ENCODE data around the gene WDR73. TPM values are rescaled to one million over a fixed set of nuclear protein-coding genes. Genes with fewer than 3 reads are reported as not detected.
"Not testable (repeated sequence)": the region's sequence is repeated elsewhere in the genome, so short reads cannot be mapped to it uniquely, and the experiment has no call there.

WDR73 gene
- total and polyA plus RNA-seq, 2 experiments from 2014 or later: 31.8 to 39.6 TPM

- Histone ChIP-seq H3K36me3 (peaks cover 59% of the 10 kb centered on the region), H3K9me3 (ENCODE audit: low read depth) (no peaks in the 10 kb centered on the region), H3K4me3 (no peak overlapping the region), H3K27ac (no peak overlapping the region), H3K4me1 (ENCODE audit: low read depth) (peaks cover 8% of the 10 kb centered on the region), H3K27me3 (no peaks in the 10 kb centered on the region)
- no peak for DNase-seq (ENCODE audit: low read depth in 1 of 2, low spot score in 1 of 2)
- no peak for TF ChIP-seq CTCF (IDR thresholded peaks at IDR 0.05; ENCODE audit: low read depth, low read length)
These were observed 6.4 kb downstream of the WDR73 start for GRCh38 chr15:84647726-84648125.

- Histone ChIP-seq H3K27me3 (no peaks in the 10 kb centered on the region), H3K27ac (peak overlapping the region; percentile 69), H3K4me1 (ENCODE audit: low read depth) (no peaks in the 10 kb centered on the region), H3K36me3 (peaks cover 75% of the 10 kb centered on the region), H3K9me3 (ENCODE audit: low read depth) (no peaks in the 10 kb centered on the region), H3K4me3 (no peak overlapping the region)
- no peak for TF ChIP-seq CTCF (IDR thresholded peaks at IDR 0.05; ENCODE audit: low read depth, low read length)
- DNase-seq (ENCODE audit: low read depth in 1 of 2, low spot score in 1 of 2): no peak
These were observed 8.1 kb downstream of the WDR73 start for GRCh38 chr15:84645997-84646396.

- H3K27me3 ChIP-seq: no peaks in the 10 kb centered on the region
- H3K9me3 ChIP-seq (ENCODE audit: low read depth): no peaks in the 10 kb centered on the region
- peak overlapping the region; percentile 69 for H3K27ac ChIP-seq
- no peak for DNase-seq (ENCODE audit: low read depth in 1 of 2, low spot score in 1 of 2)
- H3K36me3 ChIP-seq: peaks cover 76% of the 10 kb centered on the region
- H3K4me1 ChIP-seq (ENCODE audit: low read depth): no peaks in the 10 kb centered on the region
- TF ChIP-seq CTCF (IDR thresholded peaks at IDR 0.05; ENCODE audit: low read depth, low read length): no peak
- no peak overlapping the region for H3K4me3 ChIP-seq
These were observed 8.6 kb downstream of the WDR73 start for GRCh38 chr15:84645496-84645895.

GRCh38 chr15:84643838-84644237, 10.2 kb downstream of the WDR73 start:
- TF ChIP-seq CTCF (IDR thresholded peaks at IDR 0.05; ENCODE audit: low read depth, low read length): no peak
- no peaks in the 10 kb centered on the region for H3K4me1 ChIP-seq (ENCODE audit: low read depth)
- H3K9me3 ChIP-seq (ENCODE audit: low read depth): no peaks in the 10 kb centered on the region
- H3K27me3 ChIP-seq: no peaks in the 10 kb centered on the region
- no peak overlapping the region for H3K27ac ChIP-seq
- DNase-seq (ENCODE audit: low read depth in 1 of 2, low spot score in 1 of 2): no peak
- no peak overlapping the region for H3K4me3 ChIP-seq
- peaks cover 79% of the 10 kb centered on the region for H3K36me3 ChIP-seq

- H3K36me3 ChIP-seq: peaks cover 71% of the 10 kb centered on the region
- not testable (repeated sequence) for H3K4me3 ChIP-seq
These were observed 11.4 kb downstream of the WDR73 start for GRCh38 chr15:84642640-84643039.

GRCh38 chr15:84641871-84642270, 12.2 kb downstream of the WDR73 start:
- H3K9me3 ChIP-seq (ENCODE audit: low read depth); DNase-seq (ENCODE audit: low read depth in 1 of 2, low spot score in 1 of 2); H3K27me3 ChIP-seq; H3K4me3 ChIP-seq; H3K4me1 ChIP-seq (ENCODE audit: low read depth); H3K27ac ChIP-seq: not testable (repeated sequence)
- peaks cover 65% of the 10 kb centered on the region for H3K36me3 ChIP-seq

More at GRCh38 chr15:84642640-84643039, 11.4 kb downstream of the WDR73 start:
- H3K27ac ChIP-seq; H3K9me3 ChIP-seq (ENCODE audit: low read depth); DNase-seq (ENCODE audit: low read depth in 1 of 2, low spot score in 1 of 2); H3K4me1 ChIP-seq (ENCODE audit: low read depth); H3K27me3 ChIP-seq: not testable (repeated sequence)

GRCh38 chr15:84638103-84638502, 16.0 kb downstream of the WDR73 start:
- no peaks in the 10 kb centered on the region for H3K9me3 ChIP-seq (ENCODE audit: low read depth)
- no peak overlapping the region for H3K27ac ChIP-seq
- H3K36me3 ChIP-seq: peaks cover 50% of the 10 kb centered on the region
- no peaks in the 10 kb centered on the region for H3K27me3 ChIP-seq
- H3K4me3 ChIP-seq: no peak overlapping the region
- no peak for TF ChIP-seq CTCF (IDR thresholded peaks at IDR 0.05; ENCODE audit: low read depth, low read length)
- peaks cover 16% of the 10 kb centered on the region for H3K4me1 ChIP-seq (ENCODE audit: low read depth)
- no peak for DNase-seq (ENCODE audit: low read depth in 1 of 2, low spot score in 1 of 2)
